Ovary (tissue), 3 donors: Measurements from ENCODE around the gene BBLN.

ENCODE experiments used
- CTCF ChIP-seq, 3 donors: fragments of 450-650 bp in 2 of 3; fragments of 200-600 bp in 1 of 3; IDR thresholded peaks; one replicate each; pipeline versions ENCODE4 v1.5.1 to v1.8.0; 2016 to 2022; ENCODE audit warnings: antibody characterized with exemption in 3 of 3, mild to moderate bottlenecking in 1 of 3
- EP300 ChIP-seq: sonication (generic); formaldehyde crosslinking; IDR thresholded peaks from one replicate; pipeline ENCODE4 v1.6.1; 2017; ENCODE audit warnings: antibody characterized with exemption
- POLR2A ChIP-seq: fragments of 450-650 bp; IDR thresholded peaks from one replicate; pipeline ENCODE4 v1.6.1; 2017; ENCODE audit warnings: antibody characterized with exemption, mild to moderate bottlenecking, moderate library complexity
- donor health status: DM: no; HTN: no; CAD: no.

GRCh38 chr9:128124873-128125579 lies 35.0 kb upstream of the BBLN start:
- TF ChIP-seq CTCF (IDR thresholded peaks at IDR 0.05) = no peak
- no peak for TF ChIP-seq POLR2A
- no peak for TF ChIP-seq EP300
